ENCODE data around the gene CDC37L1.

Gene CDC37L1

GRCh38 chr9:4756420-4756819 is 77.1 kb downstream of the CDC37L1 start:
- DNase-seq = no peak
